ENCODE results near the gene UGT8. TPM values are rescaled to one million over a fixed set of nuclear protein-coding genes. Genes with fewer than 3 reads are reported as not detected.

The UGT8 gene
- total RNA-seq, 4 donors from 2014 or later = 0.46 to 8.5 TPM; not detected in 2

GRCh38 chr4:114673306-114673705, 74.7 kb downstream of the UGT8 start:
- intact Hi-C loops (cut with DNase I; ENCODE audit: low total_unique reads) = no loop called here
- H3K27ac ChIP-seq = no peak overlapping the region

DNA sequence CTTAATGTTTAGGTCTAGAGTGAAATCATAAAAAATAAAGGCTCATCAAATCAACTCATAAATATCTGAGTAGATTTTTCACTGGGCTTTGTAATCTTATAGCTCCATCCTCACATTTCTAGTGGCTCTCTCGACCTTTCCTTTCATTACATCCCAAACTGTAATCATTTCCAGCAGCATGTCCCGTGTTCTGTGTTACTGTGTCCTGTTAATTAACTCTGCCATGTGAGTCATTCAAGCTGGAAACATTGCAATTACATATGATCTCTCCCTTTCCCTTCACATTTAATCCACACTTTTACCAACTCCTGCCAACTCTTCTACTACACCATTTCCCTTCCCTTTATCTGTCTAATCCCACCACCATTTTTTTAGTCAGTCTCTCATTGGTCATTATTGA, 75.5 kb downstream of the UGT8 start:
- no peaks in the 10 kb centered on the region for H3K4me1 ChIP-seq
- H3K27me3 ChIP-seq = no peaks in the 10 kb centered on the region
- H3K4me3 ChIP-seq = no peak overlapping the region
- H3K27ac ChIP-seq = no peak overlapping the region
- no peak for TF ChIP-seq POLR2A (IDR thresholded peaks at IDR 0.05)
- TF ChIP-seq, protein P1, sequence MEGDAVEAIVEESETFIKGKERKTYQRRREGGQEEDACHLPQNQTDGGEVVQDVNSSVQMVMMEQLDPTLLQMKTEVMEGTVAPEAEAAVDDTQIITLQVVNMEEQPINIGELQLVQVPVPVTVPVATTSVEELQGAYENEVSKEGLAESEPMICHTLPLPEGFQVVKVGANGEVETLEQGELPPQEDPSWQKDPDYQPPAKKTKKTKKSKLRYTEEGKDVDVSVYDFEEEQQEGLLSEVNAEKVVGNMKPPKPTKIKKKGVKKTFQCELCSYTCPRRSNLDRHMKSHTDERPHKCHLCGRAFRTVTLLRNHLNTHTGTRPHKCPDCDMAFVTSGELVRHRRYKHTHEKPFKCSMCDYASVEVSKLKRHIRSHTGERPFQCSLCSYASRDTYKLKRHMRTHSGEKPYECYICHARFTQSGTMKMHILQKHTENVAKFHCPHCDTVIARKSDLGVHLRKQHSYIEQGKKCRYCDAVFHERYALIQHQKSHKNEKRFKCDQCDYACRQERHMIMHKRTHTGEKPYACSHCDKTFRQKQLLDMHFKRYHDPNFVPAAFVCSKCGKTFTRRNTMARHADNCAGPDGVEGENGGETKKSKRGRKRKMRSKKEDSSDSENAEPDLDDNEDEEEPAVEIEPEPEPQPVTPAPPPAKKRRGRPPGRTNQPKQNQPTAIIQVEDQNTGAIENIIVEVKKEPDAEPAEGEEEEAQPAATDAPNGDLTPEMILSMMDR (IDR thresholded peaks at IDR 0.05) = no peak
- H3K36me3 ChIP-seq = no peaks in the 10 kb centered on the region
- no peaks in the 10 kb centered on the region for H3K9me3 ChIP-seq
- DNase-seq = no peak
- intact Hi-C loops (cut with DNase I; ENCODE audit: low total_unique reads) = no loop called here

More at GRCh38 chr4:114673306-114673705, 74.7 kb downstream of the UGT8 start:
- H3K36me3 ChIP-seq = no peaks in the 10 kb centered on the region
- TF ChIP-seq, protein P1 (IDR thresholded peaks at IDR 0.05) = no peak
- TF ChIP-seq POLR2A (IDR thresholded peaks at IDR 0.05) = no peak
- H3K4me3 ChIP-seq = no peak overlapping the region
- H3K9me3 ChIP-seq = no peaks in the 10 kb centered on the region
- no peaks in the 10 kb centered on the region for H3K4me1 ChIP-seq
- H3K27me3 ChIP-seq = no peaks in the 10 kb centered on the region
- DNase-seq = no peak

- H3K9me3 ChIP-seq = no peaks in the 10 kb centered on the region
- no peak for DNase-seq
- H3K4me1 ChIP-seq = no peaks in the 10 kb centered on the region
- no peaks in the 10 kb centered on the region for H3K36me3 ChIP-seq
- H3K4me3 ChIP-seq = no peak overlapping the region
- TF ChIP-seq POLR2A (IDR thresholded peaks at IDR 0.05) = no peak
- TF ChIP-seq, protein P1 (IDR thresholded peaks at IDR 0.05) = no peak
- H3K27me3 ChIP-seq = no peaks in the 10 kb centered on the region
- intact Hi-C loops (cut with DNase I; ENCODE audit: low total_unique reads) = no loop called here
- H3K27ac ChIP-seq = no peak overlapping the region
These were observed 78.9 kb downstream of the UGT8 start for GRCh38 chr4:114677346-114677979.

- no peak for DNase-seq
- Histone ChIP-seq H3K9me3 (no peaks in the 10 kb centered on the region), H3K27me3 (no peaks in the 10 kb centered on the region), H3K27ac (no peak overlapping the region), H3K4me3 (no peak overlapping the region), H3K36me3 (no peaks in the 10 kb centered on the region), H3K4me1 (no peaks in the 10 kb centered on the region)
- TF ChIP-seq, protein P1 (IDR thresholded peaks at IDR 0.05) = no peak
- no peak for TF ChIP-seq POLR2A (IDR thresholded peaks at IDR 0.05)
- intact Hi-C loops (cut with DNase I; ENCODE audit: low total_unique reads) = no loop called here
These were observed 85.9 kb downstream of the UGT8 start for GRCh38 chr4:114684462-114684861.

- no peaks in the 10 kb centered on the region for H3K36me3 ChIP-seq
- H3K4me1 ChIP-seq = no peaks in the 10 kb centered on the region
- intact Hi-C loops (cut with DNase I; ENCODE audit: low total_unique reads) = no loop called here
- no peak for DNase-seq
- no peaks in the 10 kb centered on the region for H3K27me3 ChIP-seq
- TF ChIP-seq, protein P1 (IDR thresholded peaks at IDR 0.05) = no peak
- no peak for TF ChIP-seq POLR2A (IDR thresholded peaks at IDR 0.05)
- H3K9me3 ChIP-seq = no peaks in the 10 kb centered on the region
- H3K4me3 ChIP-seq = no peak overlapping the region
- no peak overlapping the region for H3K27ac ChIP-seq
These were observed 89.5 kb downstream of the UGT8 start for GRCh38 chr4:114688059-114688458.
